ENCODE data around the gene AP2A1.
A peak's percentile ranks its signal among the peaks of the same experiment; 100 is the strongest.
"Not testable (repeated sequence)": the region's sequence is repeated elsewhere in the genome, so short reads cannot be mapped to it uniquely, and the experiment has no call there.

Gene AP2A1

DNA sequence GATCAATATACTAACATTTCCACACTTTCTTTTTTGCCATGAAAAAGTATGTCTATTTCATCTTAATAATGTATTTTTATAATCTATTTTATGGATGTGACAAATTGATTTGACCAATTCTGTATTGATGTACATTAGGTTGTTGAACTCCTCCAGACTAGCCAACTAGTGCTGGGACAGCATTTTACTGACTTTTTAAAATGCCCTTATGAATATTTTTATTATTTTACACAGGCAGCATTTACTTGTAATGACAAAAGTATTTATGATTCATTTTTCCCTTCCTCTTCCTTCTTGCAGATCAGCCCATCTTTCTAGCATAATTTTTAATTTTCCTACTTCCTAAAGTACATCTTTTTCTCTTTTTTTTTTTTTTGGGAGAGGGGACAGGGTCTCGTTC, 47.2 kb downstream of the AP2A1 start:
- no peak for DNase-seq

DNA sequence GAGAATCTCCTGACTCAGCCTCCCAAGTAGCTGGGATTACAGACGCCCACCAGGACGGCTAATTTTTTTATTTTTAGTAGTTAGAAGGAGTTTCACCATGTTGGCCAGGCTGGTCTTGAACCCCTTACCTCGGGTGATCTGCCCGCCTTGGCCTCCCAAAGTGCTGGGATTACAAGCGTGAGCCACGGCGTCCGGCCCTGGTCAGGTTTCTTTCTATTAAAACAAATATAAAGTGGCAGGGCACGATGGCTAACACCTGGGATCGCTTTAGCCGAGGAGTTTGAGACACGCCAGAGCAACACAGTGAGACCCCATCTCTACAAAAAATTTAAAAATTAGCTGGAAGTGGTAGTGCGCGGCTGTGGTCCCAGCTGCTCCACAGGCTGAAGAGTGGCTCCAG, 49.8 kb downstream of the AP2A1 start:
- DNase-seq = no peak

- peak; percentile 93 for DNase-seq
These were observed 51.3 kb downstream of the AP2A1 start, which contains the start of gene MED25 for GRCh38 chr19:49817964-49818648. MED25 (plus strand) TSS chr19:49818289; CDS start chr19:49818342, 53 bp downstream.

GRCh38 chr19:49818649-49819370, 52.0 kb downstream of the AP2A1 start:
- DNase-seq = no peak

DNA sequence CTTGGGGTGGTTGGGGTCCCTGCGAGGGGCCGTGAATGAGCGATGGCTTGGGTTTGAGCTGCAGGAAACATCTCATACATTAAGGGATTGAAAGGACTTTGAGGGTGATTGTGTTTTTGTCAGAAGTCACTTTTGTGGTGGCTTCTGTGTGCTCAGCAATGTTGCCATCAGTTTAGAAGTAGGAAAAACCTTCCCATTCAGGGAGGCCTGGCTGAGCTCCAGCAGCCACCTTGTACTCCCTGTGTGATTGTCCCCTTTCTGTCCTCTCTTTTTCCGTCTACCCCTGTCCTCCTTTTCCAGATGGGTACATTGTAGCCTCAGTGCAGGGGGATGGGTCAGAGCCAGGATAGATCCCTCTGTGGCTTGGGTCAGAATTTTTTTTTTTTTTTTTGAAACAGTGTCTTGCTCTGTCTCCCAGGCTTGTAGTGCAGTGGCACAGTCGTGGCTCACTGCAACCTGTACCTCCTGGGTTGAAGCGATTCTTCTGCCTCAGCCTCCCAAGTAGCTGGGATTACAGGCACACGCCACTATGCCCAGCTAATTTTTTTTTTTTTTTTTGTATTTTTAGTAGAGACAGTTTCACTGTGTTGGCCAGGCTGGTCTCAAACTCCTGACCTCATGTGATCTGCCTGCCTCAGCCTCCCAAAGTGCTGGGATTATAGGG, 52.8 kb downstream of the AP2A1 start:
- not testable (repeated sequence) for DNase-seq

DNA sequence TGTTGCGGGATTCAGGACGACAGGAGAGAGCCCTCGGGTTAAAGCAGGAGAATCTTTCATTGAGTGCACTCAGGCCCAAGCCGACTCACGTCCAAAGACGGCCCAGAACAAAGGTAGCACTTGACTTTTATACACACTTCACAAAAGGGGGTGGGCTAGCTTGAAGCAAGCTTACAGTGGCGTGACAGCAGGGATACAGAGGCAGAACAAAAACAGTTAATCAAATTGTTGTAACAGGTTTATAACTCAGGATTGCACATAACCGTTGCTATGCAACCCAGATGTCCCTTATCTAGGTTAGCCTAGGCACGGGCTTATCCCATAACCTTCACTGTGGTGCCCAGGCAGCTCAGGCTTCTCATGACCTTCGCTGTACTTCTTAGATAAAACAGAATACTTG, 53.3 kb downstream of the AP2A1 start:
- no peak for DNase-seq

DNA sequence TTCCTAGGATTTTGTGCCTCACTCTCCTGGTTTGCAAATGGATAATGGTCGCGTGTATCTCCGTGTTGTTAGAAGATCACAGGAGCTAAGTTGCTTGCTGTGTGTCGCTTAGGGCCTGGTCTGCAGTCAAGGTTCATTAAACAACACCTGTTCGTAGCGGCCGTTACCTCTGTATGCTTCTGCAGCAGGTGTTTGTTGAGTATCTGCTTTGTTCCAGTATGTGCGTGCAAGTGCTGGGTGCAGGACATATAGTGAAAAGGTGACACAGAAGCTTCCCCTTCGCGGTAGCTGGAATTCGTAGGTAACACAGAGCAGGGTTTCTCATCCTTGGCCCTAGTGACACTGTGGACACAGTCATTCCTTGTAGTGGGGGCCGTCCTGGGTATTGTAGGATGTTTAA, 56.7 kb downstream of the AP2A1 start:
- DNase-seq = no peak

GRCh38 chr19:49824662-49825061, 57.9 kb downstream of the AP2A1 start:
- DNase-seq = no peak

DNA sequence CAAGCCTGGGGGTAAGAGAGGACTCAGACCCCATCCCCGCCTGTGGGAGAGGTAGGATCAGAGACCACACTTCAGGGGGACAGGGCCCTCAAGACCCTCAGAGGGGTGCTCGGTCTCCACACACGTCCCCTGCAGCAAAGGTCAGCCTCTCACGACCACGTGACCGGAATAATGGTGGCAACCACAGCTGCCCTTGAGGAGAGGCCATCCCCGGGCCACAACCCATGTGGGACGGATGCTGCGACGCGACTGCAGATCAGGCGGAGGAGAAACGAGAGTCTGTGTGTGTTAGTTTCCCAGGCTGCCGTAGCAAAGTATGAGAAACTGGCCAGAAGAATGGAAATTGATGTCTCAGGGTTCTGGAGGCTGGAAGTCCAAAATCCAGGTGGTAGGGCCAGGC, 60.2 kb downstream of the AP2A1 start:
- DNase-seq = no peak

DNA sequence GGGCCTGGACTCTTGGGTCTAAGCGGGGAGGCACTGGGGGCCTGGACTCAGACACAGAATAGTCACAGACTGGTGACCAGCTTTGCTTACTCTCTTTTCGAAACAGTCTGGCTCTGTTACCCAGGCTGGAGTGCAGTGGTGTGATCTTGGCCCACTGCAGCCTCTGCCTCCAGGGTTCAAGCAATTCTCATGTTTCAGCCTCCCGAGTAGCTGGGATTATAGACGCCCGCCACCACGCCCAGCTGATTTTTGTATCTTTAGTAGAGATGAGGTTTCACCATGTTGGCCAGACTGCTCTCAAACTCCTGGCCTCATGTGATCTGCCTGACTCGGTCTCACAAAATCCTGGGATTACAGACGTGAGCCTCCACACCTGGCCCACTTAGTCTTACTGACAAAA, 62.4 kb downstream of the AP2A1 start:
- no peak for DNase-seq

GRCh38 chr19:49829721-49830120, 62.9 kb downstream of the AP2A1 start:
- no peak for DNase-seq

GRCh38 chr19:49830766-49831165, 64.0 kb downstream of the AP2A1 start:
- DNase-seq = no peak

DNA sequence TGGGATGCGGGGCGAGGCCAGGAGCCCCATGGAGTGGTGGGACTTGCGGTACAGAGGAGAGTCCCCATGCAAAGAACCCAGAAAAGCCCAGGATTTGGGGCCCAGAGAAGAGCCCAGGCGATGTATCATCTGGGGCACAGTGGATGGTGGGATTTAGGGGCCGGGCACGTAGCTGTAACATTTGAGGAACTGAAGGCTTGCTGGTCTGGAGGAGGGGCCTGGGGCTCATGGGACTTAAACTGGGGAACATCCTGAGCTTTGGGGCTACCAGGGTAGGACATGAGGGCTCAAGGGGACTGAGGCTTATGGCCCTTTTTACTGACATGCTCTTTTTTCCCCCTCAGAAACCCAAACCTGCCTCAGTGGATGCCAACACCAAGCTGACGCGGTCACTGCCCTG, 64.8 kb downstream of the AP2A1 start:
- DNase-seq = no peak

DNA sequence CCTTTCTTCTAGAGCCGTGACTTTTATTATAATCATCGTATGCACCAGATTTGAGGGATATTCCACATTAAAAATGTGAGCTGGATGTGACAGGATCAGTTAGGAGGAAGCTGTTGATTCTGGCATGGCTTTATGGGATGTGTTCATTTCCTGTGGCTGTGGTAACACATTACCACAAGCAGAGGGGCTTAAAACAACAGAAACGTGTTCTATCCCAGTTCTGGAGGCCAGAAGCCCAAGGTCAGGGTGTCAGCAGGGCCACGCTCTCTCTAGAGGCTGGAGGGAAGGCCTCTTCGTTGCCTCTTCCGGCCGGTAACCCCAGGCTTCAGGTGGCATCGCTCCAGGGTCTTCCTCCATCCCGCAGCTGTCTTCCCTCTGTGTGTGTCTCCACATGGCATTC, 65.8 kb downstream of the AP2A1 start:
- no peak for DNase-seq

DNA sequence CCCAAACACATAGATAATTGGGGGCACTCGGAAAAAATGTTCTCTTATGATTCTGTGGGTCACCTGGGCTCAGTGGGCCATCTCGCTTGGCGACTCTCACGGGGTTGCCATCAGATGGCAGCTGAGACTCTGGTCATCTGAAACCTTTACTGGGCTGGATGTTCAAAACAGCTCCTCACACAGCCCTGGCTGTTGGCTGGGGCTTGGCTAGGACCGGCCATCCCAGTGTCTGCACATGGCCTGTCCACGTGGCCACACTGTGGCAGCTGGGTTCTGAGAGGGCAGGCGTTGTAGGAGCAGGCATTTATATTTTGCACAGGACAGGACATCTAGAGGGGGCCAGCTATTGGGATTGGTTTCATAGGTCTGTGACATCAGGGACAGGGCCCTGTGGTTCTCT, 66.8 kb downstream of the AP2A1 start:
- no peak for DNase-seq

DNA sequence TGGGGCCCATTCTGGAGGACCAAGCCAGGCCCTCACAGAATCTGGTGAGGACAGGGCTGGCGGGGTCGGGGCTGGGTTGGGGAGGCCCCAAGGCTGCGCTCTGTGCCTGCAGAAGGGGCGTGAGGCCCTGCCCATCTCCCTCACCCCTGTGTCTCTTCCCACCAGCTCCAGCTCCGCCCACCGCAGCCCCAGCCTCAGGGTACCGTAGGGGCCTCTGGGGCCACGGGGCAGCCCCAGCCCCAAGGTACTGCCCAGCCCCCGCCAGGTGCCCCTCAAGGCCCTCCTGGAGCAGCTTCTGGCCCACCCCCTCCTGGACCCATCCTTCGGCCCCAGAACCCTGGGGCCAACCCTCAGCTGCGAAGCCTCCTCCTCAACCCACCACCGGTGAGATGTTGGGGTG, 68.8 kb downstream of the AP2A1 start:
- no peak for DNase-seq

GRCh38 chr19:49836176-49837008, 69.6 kb downstream of the AP2A1 start:
- DNase-seq = no peak

DNA sequence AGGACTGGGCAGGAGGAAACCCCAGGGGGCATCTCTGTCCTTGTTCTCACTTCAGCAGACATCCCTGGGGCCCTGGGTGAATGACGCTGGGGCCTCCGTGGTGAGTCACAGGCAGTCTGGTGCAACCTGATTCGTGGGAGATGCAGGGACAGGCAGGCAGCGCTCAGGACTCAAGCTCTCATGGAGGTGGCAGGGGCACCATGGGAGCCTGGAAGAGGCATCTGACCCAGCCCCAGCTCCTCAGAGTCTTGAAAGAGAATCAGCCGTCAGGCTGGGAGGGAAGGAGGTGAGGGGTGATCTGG, 70.2 kb downstream of the AP2A1 start:
- DNase-seq = no peak

DNA sequence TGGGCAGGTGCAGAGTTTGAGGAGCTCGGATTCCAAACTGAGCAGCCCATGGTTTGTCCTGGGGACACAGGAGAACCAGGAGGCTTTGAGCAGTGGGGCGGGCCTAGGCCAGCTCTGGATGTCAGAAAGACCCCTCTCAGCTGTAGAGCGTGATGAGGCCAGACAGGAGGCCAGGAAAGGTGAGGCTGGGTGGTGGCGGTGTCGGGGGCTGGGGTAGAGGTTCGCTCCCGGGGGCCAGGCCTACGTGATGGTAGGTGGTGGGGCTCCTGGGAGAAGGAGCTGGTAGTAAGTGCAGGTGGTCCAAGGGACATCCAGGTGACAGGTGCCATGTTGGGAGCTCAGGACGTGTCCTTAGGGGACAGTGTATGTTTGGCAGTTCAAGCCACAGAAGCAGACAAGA, 70.6 kb downstream of the AP2A1 start:
- no peak for DNase-seq

GRCh38 chr19:49838885-49839588, 72.2 kb downstream of the AP2A1 start:
- no peak for DNase-seq

- no peak for DNase-seq
These were observed 72.9 kb downstream of the AP2A1 start for GRCh38 chr19:49839713-49840112.

DNA sequence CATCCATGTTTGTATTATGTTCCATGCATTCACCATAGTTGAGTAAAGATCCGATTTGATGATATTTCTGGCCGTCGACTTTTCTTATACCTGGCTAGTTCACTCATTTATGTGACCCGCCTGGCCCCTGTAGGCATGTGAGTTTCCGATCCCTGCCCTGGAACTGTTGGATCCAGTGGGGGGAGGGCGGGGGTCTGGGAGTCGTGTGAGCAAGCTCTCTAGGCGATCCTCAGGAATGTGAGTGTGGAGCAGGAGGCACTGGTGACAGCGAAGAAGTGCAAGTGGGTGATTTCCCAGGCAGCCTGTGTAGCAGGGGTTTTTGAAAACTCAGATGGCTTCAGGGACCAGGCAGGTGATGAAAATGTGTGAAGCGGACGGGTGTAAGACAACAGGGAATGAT, 73.5 kb downstream of the AP2A1 start:
- DNase-seq = no peak

DNA sequence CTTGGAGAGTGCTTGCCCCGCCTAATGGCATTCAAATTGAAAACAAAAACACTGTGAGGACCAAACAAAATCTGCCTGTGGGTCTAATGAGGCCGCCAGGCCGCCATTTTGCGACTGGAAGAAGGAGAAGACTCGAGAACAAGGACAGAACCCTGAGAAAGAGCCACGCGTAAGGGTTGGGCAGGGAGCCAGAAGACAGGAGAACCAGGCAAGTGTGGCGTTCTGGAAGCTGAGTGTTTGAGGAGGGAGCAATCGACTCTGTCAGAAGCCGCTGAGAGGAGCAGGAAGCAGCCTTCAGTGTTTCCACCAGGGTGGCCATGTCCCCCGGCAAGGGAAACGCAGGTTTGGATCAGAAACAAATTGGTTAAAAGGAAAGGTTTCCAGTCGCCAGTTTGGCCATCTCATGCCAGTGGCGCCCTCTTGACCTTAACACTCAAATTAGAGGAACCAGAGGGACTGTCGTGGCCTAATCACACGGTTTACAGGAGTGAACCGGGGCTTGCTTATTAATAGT, 74.0 kb downstream of the AP2A1 start:
- DNase-seq = no peak

All from kidney glomerular epithelial cell (primary cell).